Endodermal cell (in vitro differentiated cells): ENCODE measurements around the gene F13A1. TPM values are rescaled to one million over a fixed set of nuclear protein-coding genes. Genes with fewer than 3 reads are reported as not detected.

Source experiments
- DNase-seq: peaks from one replicate; pipeline ENCODE4 v3.0.0-alpha.2; 2017
- H3K27ac ChIP-seq: 2 replicates; pipeline ENCODE4 v1.5.1; 2013; ENCODE audit warnings: mild to moderate bottlenecking, low read depth, low read length, moderate library complexity
- H3K27me3 ChIP-seq: 2 replicates; pipeline ENCODE4 v1.6.1; 2013; ENCODE audit warnings: mild to moderate bottlenecking, low read length, moderate library complexity; ENCODE audit not compliant: insufficient read depth, control insufficient read depth, poor library complexity, severe bottlenecking
- H3K36me3 ChIP-seq: 2 replicates; pipeline ENCODE4 v1.7.0; 2013; ENCODE audit warnings: mild to moderate bottlenecking, low read length, moderate library complexity; ENCODE audit not compliant: control insufficient read depth, insufficient read depth
- H3K4me1 ChIP-seq: one replicate; pipeline ENCODE4 v1.7.0; 2013; ENCODE audit warnings: low read length; ENCODE audit not compliant: control insufficient read depth, insufficient read depth
- H3K4me3 ChIP-seq: 2 replicates; pipeline ENCODE4 v1.5.1; 2013; ENCODE audit warnings: mild to moderate bottlenecking, low read length, moderate library complexity
- H3K9ac ChIP-seq: 2 replicates; pipeline ENCODE4 v1.6.1; 2013; ENCODE audit warnings: mild to moderate bottlenecking, low read length, moderate library complexity; ENCODE audit not compliant: poor library complexity, severe bottlenecking; ENCODE audit errors: extremely low read depth
- H3K9me3 ChIP-seq: 2 replicates; pipeline ENCODE4 v1.6.1; 2013; ENCODE audit warnings: mild to moderate bottlenecking, low read length, moderate library complexity; ENCODE audit not compliant: control insufficient read depth
- H3K27ac Mint-ChIP-seq: 2 replicates; pipeline ENCODE4 v1.8.0; 2020; ENCODE audit warnings: mixed read lengths
- H3K27me3 Mint-ChIP-seq: 2 replicates; pipeline ENCODE4 v1.8.0; 2021; ENCODE audit warnings: mild to moderate bottlenecking, mixed read lengths; ENCODE audit not compliant: insufficient read depth
- H3K36me3 Mint-ChIP-seq: 2 replicates; pipeline ENCODE4 v1.8.0; 2020; ENCODE audit warnings: low read depth, mixed read lengths
- H3K4me1 Mint-ChIP-seq: 2 replicates; pipeline ENCODE4 v1.8.0; 2020; ENCODE audit warnings: mixed read lengths
- H3K4me3 Mint-ChIP-seq: 2 replicates; pipeline ENCODE4 v1.8.0; 2020; ENCODE audit warnings: mild to moderate bottlenecking, moderate library complexity, mixed read lengths
- H3K9me3 Mint-ChIP-seq: 2 replicates; pipeline ENCODE4 v1.8.0; 2020; ENCODE audit warnings: mild to moderate bottlenecking, mixed read lengths
- CTCF ChIP-seq: fragments of 200-600 bp; sonication (generic); conservative IDR thresholded peaks from 2 replicates; pipeline ENCODE4 v1.5.0; 2021; ENCODE audit warnings: antibody characterized with exemption, mild to moderate bottlenecking
- WGBS, 2 experiments: methylation state at CpG; one replicate each; pipeline versions ENCODE4 v1.1.5 to v1.1.7; 2013; ENCODE audit warnings: missing lambda C conversion rate in 2 of 2, mixed read lengths in 1 of 2; ENCODE audit not compliant: insufficient coverage in 1 of 2, insufficient read length in 1 of 2; 5-methylcytosine and 5-hydroxymethylcytosine counted together
- total RNA-seq, 2 donors: library from RNA; stranded (reverse); fragmentation: NEBNext Ultra II Directional in 1 of 2; extraction: Animal tissue kit (Norgen Biotek cat#: 25700) in 1 of 2; gene quantifications; 2 replicates in 1 of 2; 3 replicates in 1 of 2; pipeline ENCODE4 v1.2.1, GENCODE V29; 2021

F13A1 gene
- total RNA-seq, 2 donors from 2014 or later = 1.1 to 1.3 TPM

DNA sequence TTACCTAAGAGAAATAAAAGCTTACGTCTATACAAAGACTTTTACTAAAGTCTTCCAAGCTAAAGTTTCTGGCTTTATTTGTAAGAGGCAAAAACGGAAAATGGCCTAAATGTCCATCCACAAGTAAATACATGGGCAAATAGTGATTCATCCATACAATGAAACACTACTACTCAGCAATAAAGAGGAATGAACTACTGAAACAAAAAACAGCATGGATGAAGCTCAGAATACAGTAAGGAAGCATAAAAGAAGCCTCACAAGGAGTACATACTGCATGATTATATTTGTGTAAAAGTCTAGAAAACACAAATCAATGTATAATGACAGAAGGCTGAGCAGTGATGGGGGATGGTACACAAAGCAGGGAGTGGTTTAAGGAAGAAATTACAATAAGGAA lies 84.7 kb downstream of the F13A1 start:
- no peaks in the 10 kb centered on the region for H3K27me3 Mint-ChIP-seq
- no peaks in the 10 kb centered on the region for H3K36me3 Mint-ChIP-seq
- H3K4me1 Mint-ChIP-seq = peaks cover 2% of the 10 kb centered on the region
- H3K9me3 Mint-ChIP-seq = peaks cover 8% of the 10 kb centered on the region
- no peak overlapping the region for H3K27ac Mint-ChIP-seq
- no peak for DNase-seq
- no peak overlapping the region for H3K9ac ChIP-seq
- H3K4me3 Mint-ChIP-seq = no peak overlapping the region
- H3K4me3 ChIP-seq = no peak overlapping the region
- H3K4me1 ChIP-seq = no peaks in the 10 kb centered on the region
- TF ChIP-seq CTCF = no peak
- H3K9me3 ChIP-seq = no peaks in the 10 kb centered on the region
- no peaks in the 10 kb centered on the region for H3K36me3 ChIP-seq
- 86 to 87% methylated on average over 1 to 2 of the region's 2 CpGs for WGBS, 2 experiments
- H3K27me3 ChIP-seq = no peaks in the 10 kb centered on the region
- no peak overlapping the region for H3K27ac ChIP-seq

DNA sequence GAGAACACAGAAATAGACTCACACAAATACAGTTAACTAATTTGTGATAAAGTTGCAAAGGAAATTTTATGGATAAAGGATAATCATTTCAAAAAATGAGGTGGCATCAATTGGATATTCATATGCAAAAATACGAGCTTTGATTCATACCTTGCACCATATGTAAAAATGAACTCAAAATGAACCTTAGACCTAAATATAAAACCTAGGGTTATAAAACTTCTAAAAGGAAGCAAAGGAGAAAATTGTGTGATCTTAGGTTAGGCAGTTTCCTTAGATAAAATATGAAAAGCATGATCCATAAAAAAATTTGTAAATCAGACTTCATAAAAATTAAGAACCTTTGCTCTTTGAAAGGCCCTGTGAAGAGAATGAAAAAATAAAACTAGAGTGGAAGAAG lies 85.5 kb downstream of the F13A1 start:
- Histone ChIP-seq H3K27ac (no peak overlapping the region), H3K4me1 (no peaks in the 10 kb centered on the region), H3K9ac (no peak overlapping the region), H3K4me3 (no peak overlapping the region), H3K36me3 (no peaks in the 10 kb centered on the region), H3K27me3 (no peaks in the 10 kb centered on the region), H3K9me3 (no peaks in the 10 kb centered on the region)
- H3K4me3 Mint-ChIP-seq = no peak overlapping the region
- H3K4me1 Mint-ChIP-seq = peaks cover 10% of the 10 kb centered on the region
- no peaks in the 10 kb centered on the region for H3K27me3 Mint-ChIP-seq
- no peak for DNase-seq
- no peak for TF ChIP-seq CTCF
- peaks cover 12% of the 10 kb centered on the region for H3K9me3 Mint-ChIP-seq
- H3K27ac Mint-ChIP-seq = no peak overlapping the region
- H3K36me3 Mint-ChIP-seq = no peaks in the 10 kb centered on the region
- WGBS, 2 experiments = 88% methylated on average over 1 of the region's 1 CpG; no CpG with 5 or more reads in 1 of the 2 experiments

- TF ChIP-seq CTCF = no peak
- WGBS, 2 experiments = 81% methylated on average over 1 of the region's 1 CpG; no CpG with 5 or more reads in 1 of the 2 experiments
- H3K4me1 ChIP-seq = no peaks in the 10 kb centered on the region
Observed at GRCh38 chr6:6230286-6230685, 90.2 kb downstream of the F13A1 start.

More at GRCh38 chr6:6230286-6230685, 90.2 kb downstream of the F13A1 start:
- DNase-seq = peak; percentile 72
- H3K27me3 Mint-ChIP-seq = no peaks in the 10 kb centered on the region
- no peak overlapping the region for H3K27ac ChIP-seq
- peaks cover 24% of the 10 kb centered on the region for H3K4me1 Mint-ChIP-seq
- no peaks in the 10 kb centered on the region for H3K27me3 ChIP-seq
- no peaks in the 10 kb centered on the region for H3K9me3 ChIP-seq
- H3K27ac Mint-ChIP-seq = peak overlapping the region; percentile 86
- H3K36me3 ChIP-seq = no peaks in the 10 kb centered on the region
- no peaks in the 10 kb centered on the region for H3K36me3 Mint-ChIP-seq
- peaks cover 12% of the 10 kb centered on the region for H3K9me3 Mint-ChIP-seq
- peak overlapping the region; percentile 12 for H3K4me3 ChIP-seq
- no peak overlapping the region for H3K9ac ChIP-seq
- H3K4me3 Mint-ChIP-seq = no peak overlapping the region
